Gastrocnemius medialis (tissue), 4 donors: ENCODE data around the gene RNF41. TPM values are rescaled to one million over a fixed set of nuclear protein-coding genes. Genes with fewer than 3 reads are reported as not detected.
A peak's percentile ranks its signal among the peaks of the same experiment; 100 is the strongest.

Experiments used
- ATAC-seq, 2 donors: fragments of 150-250 bp; one replicate each; pipeline ENCODE4 v1.9.1; 2016
- DNase-seq, 2 donors: peaks; one replicate each; pipeline ENCODE4 v3.0.0-alpha.2; 2019
- H3K27ac ChIP-seq, 4 donors: fragments of 200-600 bp; sonication (generic); 1 replicate in 1 of 4; 2 replicates in 3 of 4; pipeline ENCODE4 v1.5.1; 2016 to 2018; ENCODE audit warnings: mild to moderate bottlenecking in 2 of 4, moderate library complexity in 1 of 4
- H3K27me3 ChIP-seq, 3 donors: fragments of 200-600 bp; sonication (generic) in 2 of 3; 1 replicate in 1 of 3; 2 replicates in 2 of 3; pipeline versions ENCODE4 v1.5.1 to v1.6.0; 2016 to 2019; ENCODE audit warnings: mild to moderate bottlenecking in 1 of 3, moderate library complexity in 1 of 3
- H3K36me3 ChIP-seq, 2 donors: fragments of 200-600 bp; sonication (generic) in 1 of 2; one replicate each; pipeline ENCODE4 v1.5.1; 2017 to 2018
- H3K4me1 ChIP-seq, 2 donors: fragments of 200-600 bp; sonication (generic) in 1 of 2; one replicate each; pipeline ENCODE4 v1.5.1; 2016 to 2017; ENCODE audit warnings: mild to moderate bottlenecking in 2 of 2
- H3K4me3 ChIP-seq, 4 donors: fragments of 200-600 bp; sonication (generic) in 3 of 4; 1 replicate in 1 of 4; 2 replicates in 3 of 4; pipeline ENCODE4 v1.5.1; 2016 to 2019; ENCODE audit warnings: mild to moderate bottlenecking in 2 of 4
- H3K9me3 ChIP-seq, 3 donors: fragments of 200-600 bp; sonication (generic) in 2 of 3; 1 replicate in 1 of 3; 2 replicates in 2 of 3; pipeline ENCODE4 v1.5.1; 2016 to 2019
- POLR2A ChIP-seq, 2 donors: fragments of 450-650 bp; IDR thresholded peaks; one replicate each; pipeline ENCODE4 v1.6.1; 2017; ENCODE audit warnings: antibody characterized with exemption in 2 of 2, mild to moderate bottlenecking in 2 of 2, moderate library complexity in 2 of 2
- in situ Hi-C, 4 donors: fragments of 200-750 bp; cut with MboI; loops; one replicate each; pipeline versions ENCODE4 v1.15.0 to v1.8.0; 2017; ENCODE audit warnings: low sequenced_read_pairs in 4 of 4
- intact Hi-C: fragments of 100-400 bp; cut with DNase I; formaldehyde crosslinking; loops from one replicate; pipeline ENCODE4 v1.15.1; 2023; ENCODE audit warnings: low total_unique reads
- total RNA-seq, 4 donors: library from RNA; depleted of rRNA; stranded (reverse); fragments of >200 nt; gene quantifications; one replicate each; pipeline versions ENCODE4 v1.1.0 to v1.2.3, GENCODE V29; 2016
- TF ChIP-seq, protein P1 (sequence below), 5 experiments: fragments of 450-650 bp in 3 of 5; fragments of 200-600 bp in 2 of 5; sonication (generic) in 2 of 5; IDR thresholded peaks in 4 of 5; conservative IDR thresholded peaks in 1 of 5; 1 replicate in 4 of 5; 2 replicates in 1 of 5; pipeline ENCODE4 v1.5.1; 2016 to 2019; ENCODE audit warnings: antibody characterized with exemption in 5 of 5, mild to moderate bottlenecking in 3 of 5, moderate library complexity in 3 of 5

Gene RNF41
- total RNA-seq, 4 donors from 2014 or later: 46.5 to 58.9 (median 54.8) TPM

- peaks cover 37 to 53% of the 10 kb centered on the region in 2 donors for H3K4me1 ChIP-seq
- H3K4me3 ChIP-seq: no peak overlapping the region
- H3K36me3 ChIP-seq: peaks cover 0 to 11% of the 10 kb centered on the region in 2 donors
- DNase-seq (no peak), ATAC-seq (no peak)
- H3K27ac ChIP-seq: peak overlapping the region in 3 of 4 donors; percentile 96 to 97 (median 96)
- intact Hi-C loops (no loop called here), in situ Hi-C loops (no loop called here)
- no peaks in the 10 kb centered on the region for H3K9me3 ChIP-seq
- TF ChIP-seq, protein P1, sequence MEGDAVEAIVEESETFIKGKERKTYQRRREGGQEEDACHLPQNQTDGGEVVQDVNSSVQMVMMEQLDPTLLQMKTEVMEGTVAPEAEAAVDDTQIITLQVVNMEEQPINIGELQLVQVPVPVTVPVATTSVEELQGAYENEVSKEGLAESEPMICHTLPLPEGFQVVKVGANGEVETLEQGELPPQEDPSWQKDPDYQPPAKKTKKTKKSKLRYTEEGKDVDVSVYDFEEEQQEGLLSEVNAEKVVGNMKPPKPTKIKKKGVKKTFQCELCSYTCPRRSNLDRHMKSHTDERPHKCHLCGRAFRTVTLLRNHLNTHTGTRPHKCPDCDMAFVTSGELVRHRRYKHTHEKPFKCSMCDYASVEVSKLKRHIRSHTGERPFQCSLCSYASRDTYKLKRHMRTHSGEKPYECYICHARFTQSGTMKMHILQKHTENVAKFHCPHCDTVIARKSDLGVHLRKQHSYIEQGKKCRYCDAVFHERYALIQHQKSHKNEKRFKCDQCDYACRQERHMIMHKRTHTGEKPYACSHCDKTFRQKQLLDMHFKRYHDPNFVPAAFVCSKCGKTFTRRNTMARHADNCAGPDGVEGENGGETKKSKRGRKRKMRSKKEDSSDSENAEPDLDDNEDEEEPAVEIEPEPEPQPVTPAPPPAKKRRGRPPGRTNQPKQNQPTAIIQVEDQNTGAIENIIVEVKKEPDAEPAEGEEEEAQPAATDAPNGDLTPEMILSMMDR (IDR thresholded peaks at IDR 0.05 in 4 of 5, conservative IDR thresholded peaks at IDR 0.05 in 1 of 5): no peak
- no peak for TF ChIP-seq POLR2A (IDR thresholded peaks at IDR 0.05)
- H3K27me3 ChIP-seq: no peaks in the 10 kb centered on the region
Observed at GRCh38 chr12:56155256-56155845, 66.4 kb downstream of the RNF41 start.

GRCh38 chr12:56154818-56155217 lies 66.9 kb downstream of the RNF41 start:
- in situ Hi-C loops: no loop called here
- peak overlapping the region in 3 of 4 donors; percentile 96 to 97 (median 96) for H3K27ac ChIP-seq
- H3K36me3 ChIP-seq: peaks cover 0 to 5% of the 10 kb centered on the region in 2 donors
- ATAC-seq (no peak), DNase-seq (no peak)
- H3K4me3 ChIP-seq: no peak overlapping the region
- no peaks in the 10 kb centered on the region for H3K27me3 ChIP-seq
- H3K9me3 ChIP-seq: no peaks in the 10 kb centered on the region
- TF ChIP-seq, protein P1 (IDR thresholded peaks at IDR 0.05 in 4 of 5, conservative IDR thresholded peaks at IDR 0.05 in 1 of 5): no peak
- no peak for TF ChIP-seq POLR2A (IDR thresholded peaks at IDR 0.05)
- intact Hi-C loops: no loop called here
- peaks cover 31 to 47% of the 10 kb centered on the region in 2 donors for H3K4me1 ChIP-seq

DNA sequence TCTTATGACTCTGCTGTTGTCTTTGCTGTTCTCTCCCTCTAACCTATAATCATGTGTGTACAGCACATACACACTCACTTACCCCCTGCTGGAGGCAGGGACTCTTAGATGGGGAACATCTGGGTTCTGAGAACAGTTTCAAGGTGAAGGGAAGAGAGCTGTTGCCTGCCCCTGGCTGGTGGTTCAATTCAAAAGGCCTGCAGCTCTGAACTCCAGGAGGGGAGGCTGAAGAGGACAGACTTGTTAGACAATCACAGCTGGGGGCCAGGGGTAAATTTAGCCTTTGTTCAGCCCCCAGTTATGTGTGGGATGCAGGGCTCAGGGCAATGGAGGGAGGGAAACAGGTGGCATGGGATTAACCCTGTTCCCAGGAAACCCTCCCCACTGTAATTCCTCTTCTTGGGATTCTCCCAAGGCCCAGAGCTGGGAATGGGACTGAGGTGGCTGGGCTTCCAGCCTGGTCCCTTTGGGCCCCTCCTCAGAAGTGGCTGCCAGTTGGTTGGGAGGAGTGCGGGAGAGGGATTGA lies 67.4 kb downstream of the RNF41 start:
- H3K27ac ChIP-seq: peak overlapping the region; percentile 88 to 97 (median 96)
- H3K27me3 ChIP-seq: no peaks in the 10 kb centered on the region
- DNase-seq (no peak), ATAC-seq (no peak)
- in situ Hi-C loops (no loop called here), intact Hi-C loops (no loop called here)
- H3K9me3 ChIP-seq: no peaks in the 10 kb centered on the region
- H3K4me3 ChIP-seq: peak overlapping the region in 1 of 4 donors; percentile 3
- H3K36me3 ChIP-seq: peaks cover 0 to under 1% of the 10 kb centered on the region in 2 donors
- TF ChIP-seq, protein P1 (IDR thresholded peaks at IDR 0.05 in 4 of 5, conservative IDR thresholded peaks at IDR 0.05 in 1 of 5): no peak
- peak in 1 of 2 donors; percentile 12 for TF ChIP-seq POLR2A (IDR thresholded peaks at IDR 0.05)
- peaks cover 26 to 42% of the 10 kb centered on the region in 2 donors for H3K4me1 ChIP-seq

- DNase-seq (no peak), ATAC-seq (no peak)
- Histone ChIP-seq H3K4me3 (peak overlapping the region in 1 of 4 donors; percentile 3), H3K9me3 (no peaks in the 10 kb centered on the region), H3K27me3 (no peaks in the 10 kb centered on the region), H3K4me1 (peaks cover 24 to 40% of the 10 kb centered on the region in 2 donors), H3K36me3 (no peaks in the 10 kb centered on the region), H3K27ac (peak overlapping the region; percentile 88 to 97 (median 96))
- in situ Hi-C loops: no loop called here
- intact Hi-C loops: no loop called here
- TF ChIP-seq, protein P1 (IDR thresholded peaks at IDR 0.05 in 4 of 5, conservative IDR thresholded peaks at IDR 0.05 in 1 of 5): no peak
- TF ChIP-seq POLR2A (IDR thresholded peaks at IDR 0.05): no peak
Observed at GRCh38 chr12:56153678-56154065, 68.0 kb downstream of the RNF41 start.
